GM21423 (cell line): Measurements from ENCODE around the gene PLCB4.

Experiments used
- ATAC-seq: cut with Tn5 transposase; IDR thresholded peaks from one replicate; pipeline ENCODE4 v1.9.1; 2021; ENCODE audit warnings: mild to moderate bottlenecking, moderate library complexity; ENCODE audit not compliant: unreplicated experiment

Gene PLCB4

GRCh38 chr20:9100691-9101090 lies 31.8 kb downstream of the PLCB4 start:
- ATAC-seq, result no peak

GRCh38 chr20:9102456-9102855 lies 33.6 kb downstream of the PLCB4 start:
- no peak for ATAC-seq

- ATAC-seq, result no peak
Observed at GRCh38 chr20:9103955-9104354, 35.1 kb downstream of the PLCB4 start.

GRCh38 chr20:9108260-9108659 lies 39.4 kb downstream of the PLCB4 start:
- no peak for ATAC-seq

- ATAC-seq, result no peak
Observed at GRCh38 chr20:9109566-9109965, 40.7 kb downstream of the PLCB4 start.

GRCh38 chr20:9110365-9110764 lies 41.5 kb downstream of the PLCB4 start:
- ATAC-seq, result no peak

- ATAC-seq, result no peak
Observed at GRCh38 chr20:9110916-9111432, 42.1 kb downstream of the PLCB4 start.

GRCh38 chr20:9112541-9113515 lies 43.9 kb downstream of the PLCB4 start:
- no peak for ATAC-seq

GRCh38 chr20:9114709-9115108 lies 45.8 kb downstream of the PLCB4 start:
- no peak for ATAC-seq

GRCh38 chr20:9117548-9117947 lies 48.7 kb downstream of the PLCB4 start:
- no peak for ATAC-seq

- ATAC-seq, result no peak
Observed at GRCh38 chr20:9119776-9120175, 50.9 kb downstream of the PLCB4 start.

GRCh38 chr20:9121211-9121610 lies 52.3 kb downstream of the PLCB4 start:
- ATAC-seq, result no peak

- no peak for ATAC-seq
Observed at GRCh38 chr20:9122571-9122970, 53.7 kb downstream of the PLCB4 start.

GRCh38 chr20:9126527-9126926 lies 57.6 kb downstream of the PLCB4 start:
- ATAC-seq, result no peak

- no peak for ATAC-seq
Observed at GRCh38 chr20:9128568-9128967, 59.7 kb downstream of the PLCB4 start.

- ATAC-seq, result no peak
Observed at GRCh38 chr20:9129756-9130155, 60.9 kb downstream of the PLCB4 start.

- ATAC-seq, result no peak
Observed at GRCh38 chr20:9130521-9130920, 61.6 kb downstream of the PLCB4 start.

- ATAC-seq, result no peak
Observed at GRCh38 chr20:9131841-9132240, 63.0 kb downstream of the PLCB4 start.

GRCh38 chr20:9134346-9134745 lies 65.5 kb downstream of the PLCB4 start:
- ATAC-seq, result no peak

- ATAC-seq, result no peak
Observed at GRCh38 chr20:9136114-9136513, 67.2 kb downstream of the PLCB4 start.

GRCh38 chr20:9137001-9137400 lies 68.1 kb downstream of the PLCB4 start:
- ATAC-seq, result no peak

- no peak for ATAC-seq
Observed at GRCh38 chr20:9139106-9139833, 70.4 kb downstream of the PLCB4 start.
